ENCODE data around the gene NRG3. TPM values are rescaled to one million over a fixed set of nuclear protein-coding genes. Genes with fewer than 3 reads are reported as not detected.

The NRG3 gene
- total and polyA plus RNA-seq, 12 donors: 0.46 to 3.8 (median 1.3) TPM

GRCh38 chr10:82027711-82028110 lies 152.7 kb downstream of the NRG3 start:
- no peak overlapping the region for H3K4me3 ChIP-seq
- no peaks in the 10 kb centered on the region for H3K9me3 ChIP-seq (replicated peaks in 1 of 3)
- no peak overlapping the region for H3K27ac ChIP-seq
- no peaks in the 10 kb centered on the region for H3K36me3 ChIP-seq (replicated peaks in 1 of 2)
- no peaks in the 10 kb centered on the region for H3K4me1 ChIP-seq (replicated peaks in 1 of 2)
- H3K27me3 ChIP-seq: no peaks in the 10 kb centered on the region
- no peak for DNase-seq
- no peak for TF ChIP-seq CTCF (IDR thresholded peaks at IDR 0.05)
- no peak for TF ChIP-seq POLR2A (IDR thresholded peaks at IDR 0.05)
- 64 to 93% (median 78%) methylated on average over 1 of the region's 1 CpG for WGBS, 4 donors
- intact Hi-C loops (cut with DNase I): no loop called here

- Histone ChIP-seq H3K4me3 (no peak overlapping the region), H3K9me3 (replicated peaks in 1 of 3) (no peaks in the 10 kb centered on the region), H3K27ac (no peak overlapping the region), H3K4me1 (replicated peaks in 1 of 2) (no peaks in the 10 kb centered on the region), H3K27me3 (no peaks in the 10 kb centered on the region), H3K36me3 (replicated peaks in 1 of 2) (no peaks in the 10 kb centered on the region)
- TF ChIP-seq POLR2A (IDR thresholded peaks at IDR 0.05): no peak
- TF ChIP-seq CTCF (IDR thresholded peaks at IDR 0.05): no peak
- no peak for DNase-seq
- intact Hi-C loops (cut with DNase I): no loop called here
Observed at GRCh38 chr10:82037076-82037475, 162.1 kb downstream of the NRG3 start.

GRCh38 chr10:82038587-82038986 lies 163.6 kb downstream of the NRG3 start:
- no peaks in the 10 kb centered on the region for H3K27me3 ChIP-seq
- no peak for DNase-seq
- H3K4me1 ChIP-seq (replicated peaks in 1 of 2): no peaks in the 10 kb centered on the region
- H3K4me3 ChIP-seq: no peak overlapping the region
- no peaks in the 10 kb centered on the region for H3K9me3 ChIP-seq (replicated peaks in 1 of 3)
- intact Hi-C loops (cut with DNase I): no loop called here
- no peak overlapping the region for H3K27ac ChIP-seq
- H3K36me3 ChIP-seq (replicated peaks in 1 of 2): no peaks in the 10 kb centered on the region
- no peak for TF ChIP-seq CTCF (IDR thresholded peaks at IDR 0.05)

- DNase-seq: no peak
- Histone ChIP-seq H3K9me3 (replicated peaks in 1 of 3) (no peaks in the 10 kb centered on the region), H3K4me1 (replicated peaks in 1 of 2) (no peaks in the 10 kb centered on the region), H3K27ac (no peak overlapping the region), H3K27me3 (no peaks in the 10 kb centered on the region), H3K36me3 (replicated peaks in 1 of 2) (no peaks in the 10 kb centered on the region), H3K4me3 (no peak overlapping the region)
- intact Hi-C loops (cut with DNase I): no loop called here
- 74 to 82% (median 78%) methylated on average over 1 of the region's 1 CpG for WGBS, 4 donors
- no peak for TF ChIP-seq POLR2A (IDR thresholded peaks at IDR 0.05)
Observed at GRCh38 chr10:82040336-82040735, 165.3 kb downstream of the NRG3 start.

- TF ChIP-seq CTCF (IDR thresholded peaks at IDR 0.05) (no peak), POLR2A (IDR thresholded peaks at IDR 0.05) (no peak)
- Histone ChIP-seq H3K9me3 (replicated peaks in 1 of 3) (no peaks in the 10 kb centered on the region), H3K4me1 (replicated peaks in 1 of 2) (no peaks in the 10 kb centered on the region), H3K27ac (no peak overlapping the region), H3K4me3 (no peak overlapping the region), H3K27me3 (no peaks in the 10 kb centered on the region), H3K36me3 (replicated peaks in 1 of 2) (no peaks in the 10 kb centered on the region)
- WGBS, 4 donors: 85 to 95% (median 87%) methylated on average over 2 of the region's 2 CpGs
- intact Hi-C loops (cut with DNase I): no loop called here
- no peak for DNase-seq
Observed at GRCh38 chr10:82041018-82041417, 166.0 kb downstream of the NRG3 start.
